Stimulated activated CD4-positive, alpha-beta T cell treated with anti-CD3 and anti-CD28 coated beads, Interleukin-4, amount 100 ng/mL, for 1 hour (primary cell): ENCODE data around the gene VTCN1.

Experiments used
- DNase-seq: peaks from one replicate; pipeline ENCODE4 v3.0.0-alpha.2; 2020

Gene VTCN1

DNA sequence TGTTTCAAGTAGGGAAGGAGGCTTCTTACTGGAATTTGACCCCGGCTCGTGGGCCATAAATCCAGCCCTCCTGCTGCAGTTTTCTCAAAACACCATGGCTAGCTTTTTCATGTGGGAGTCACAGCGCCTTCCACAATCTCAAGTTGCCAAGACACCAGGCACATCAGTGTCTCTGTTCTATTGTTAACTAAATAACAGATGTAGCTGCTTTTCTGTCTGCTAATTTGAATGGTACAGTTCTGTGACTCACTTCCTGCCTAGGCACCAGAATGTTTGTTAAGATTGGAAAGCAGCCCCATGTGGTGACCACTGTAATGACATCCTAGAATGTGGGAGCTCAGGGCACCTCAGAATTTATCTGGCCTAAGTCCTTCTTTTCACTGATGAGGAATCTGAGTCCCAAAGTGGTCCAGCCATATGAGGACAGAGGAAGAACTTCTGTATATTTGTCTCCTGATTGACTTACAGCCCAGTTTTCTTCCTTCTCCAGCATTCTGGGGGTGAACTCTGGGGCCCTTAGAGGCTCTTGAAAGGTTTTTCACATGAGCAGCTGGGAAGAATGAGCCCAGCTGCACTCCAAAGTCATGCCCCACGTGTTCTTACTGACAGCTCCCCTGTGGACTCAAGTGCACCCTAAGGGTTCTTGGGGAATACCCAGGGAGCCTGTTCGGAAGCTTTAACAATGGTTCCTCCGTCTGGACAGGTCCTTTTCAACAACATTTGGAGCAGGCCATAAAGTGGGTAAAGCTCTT is 116.7 kb downstream of the VTCN1 start:
- DNase-seq = no peak
